Breast epithelium (tissue), 4 donors: ENCODE results near the gene MYL11. TPM values are rescaled to one million over a fixed set of nuclear protein-coding genes. Genes with fewer than 3 reads are reported as not detected.
"Not testable (repeated sequence)": the region's sequence is repeated elsewhere in the genome, so short reads cannot be mapped to it uniquely, and the experiment has no call there.

Experiments used
- DNase-seq, 2 donors: peaks; one replicate each; pipeline ENCODE4 v3.0.0-alpha.2; 2019; ENCODE audit warnings: low spot score in 2 of 2
- H3K27ac ChIP-seq, 2 donors: fragments of 200-600 bp; sonication (generic) in 1 of 2; one replicate each; pipeline ENCODE4 v1.5.1; 2016 to 2019; ENCODE audit warnings: mild to moderate bottlenecking in 1 of 2
- H3K27me3 ChIP-seq, 2 donors: fragments of 200-600 bp; sonication (generic) in 1 of 2; one replicate each; pipeline versions ENCODE4 v1.5.1 to v1.6.0; 2017 to 2019; ENCODE audit warnings: control low read depth in 1 of 2, mild to moderate bottlenecking in 1 of 2
- H3K36me3 ChIP-seq: fragments of 200-600 bp; one replicate; pipeline ENCODE4 v1.5.1; 2019
- H3K4me1 ChIP-seq, 2 donors: fragments of 200-600 bp; sonication (generic); one replicate each; pipeline ENCODE4 v1.5.1; 2016 to 2019; ENCODE audit warnings: control low read depth in 1 of 2
- H3K4me3 ChIP-seq, 3 donors: fragments of 200-600 bp; sonication (generic); 1 replicate in 2 of 3; 2 replicates in 1 of 3; pipeline ENCODE4 v1.5.1; 2016 to 2019; ENCODE audit warnings: mild to moderate bottlenecking in 3 of 3, moderate library complexity in 2 of 3
- H3K9me3 ChIP-seq, 2 donors: fragments of 200-600 bp; sonication (generic) in 1 of 2; one replicate each; pipeline ENCODE4 v1.5.1; 2016 to 2019; ENCODE audit warnings: control low read depth in 1 of 2
- POLR2A ChIP-seq: fragments of 450-650 bp; IDR thresholded peaks from one replicate; pipeline ENCODE4 v1.6.1; 2016; ENCODE audit warnings: antibody characterized with exemption, mild to moderate bottlenecking, moderate library complexity
- POLR2AphosphoS5 ChIP-seq, 3 donors: sonication (generic); formaldehyde crosslinking; IDR thresholded peaks; one replicate each; pipeline ENCODE4 v1.6.1; 2017; ENCODE audit warnings: antibody characterized with exemption in 3 of 3
- intact Hi-C: fragments of 100-400 bp; cut with DNase I; formaldehyde crosslinking; loops from one replicate; pipeline ENCODE4 v1.15.1; 2023; ENCODE audit warnings: low total_unique reads
- total RNA-seq, 3 donors: library from RNA; depleted of rRNA; stranded (reverse); fragments of >200 nt; gene quantifications; one replicate each; pipeline ENCODE4 v1.1.0, GENCODE V29; 2016
- TF ChIP-seq, protein P1 (sequence below), 3 donors: fragments of 450-650 bp; IDR thresholded peaks; one replicate each; pipeline ENCODE4 v1.5.1; 2016 to 2017; ENCODE audit warnings: antibody characterized with exemption in 3 of 3, mild to moderate bottlenecking in 3 of 3, moderate library complexity in 3 of 3

MYL11 gene
- total RNA-seq, 3 donors from 2014 or later = not detected

DNA sequence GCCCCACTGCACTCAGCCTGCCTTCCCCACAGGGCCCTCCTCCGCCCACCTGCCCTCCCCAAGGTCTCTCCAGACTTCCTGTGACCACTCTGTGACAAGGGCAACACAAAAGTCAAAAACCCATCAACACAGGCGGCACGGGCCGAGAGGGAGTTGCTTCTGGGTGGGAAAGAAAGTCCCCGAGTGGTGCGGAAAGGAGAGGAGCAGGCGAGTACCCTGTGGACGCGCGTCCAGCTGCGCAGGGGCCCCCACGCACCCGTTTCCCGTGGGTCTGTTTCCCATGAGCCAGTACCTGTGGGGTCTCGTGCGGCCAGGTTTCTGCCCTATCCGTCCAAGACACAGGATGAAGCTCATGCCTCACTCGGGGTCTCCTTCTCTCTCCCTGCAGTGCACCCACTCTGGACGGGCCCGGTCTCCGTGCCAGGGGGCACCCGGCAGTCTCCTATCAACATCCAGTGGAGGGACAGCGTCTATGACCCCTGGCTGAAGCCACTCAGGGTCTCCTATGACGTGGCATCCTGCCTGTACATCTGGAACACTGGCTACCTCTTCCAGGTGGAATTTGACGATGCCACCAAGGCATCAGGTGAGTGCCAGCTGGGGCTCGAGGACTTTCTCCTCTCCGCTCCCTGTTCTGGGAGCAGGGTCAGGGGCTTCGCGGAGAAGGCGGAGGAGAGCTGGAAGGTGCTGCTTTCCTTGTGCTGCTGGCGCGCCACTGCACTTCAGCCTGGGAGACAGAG, 31.7 kb upstream of the MYL11 start:
- Histone ChIP-seq H3K27ac (no peak overlapping the region), H3K9me3 (no peaks in the 10 kb centered on the region), H3K4me3 (no peak overlapping the region), H3K27me3 (no peaks in the 10 kb centered on the region), H3K4me1 (no peaks in the 10 kb centered on the region), H3K36me3 (no peaks in the 10 kb centered on the region)
- DNase-seq = no peak
- intact Hi-C loops = no loop called here
- TF ChIP-seq, protein P1, sequence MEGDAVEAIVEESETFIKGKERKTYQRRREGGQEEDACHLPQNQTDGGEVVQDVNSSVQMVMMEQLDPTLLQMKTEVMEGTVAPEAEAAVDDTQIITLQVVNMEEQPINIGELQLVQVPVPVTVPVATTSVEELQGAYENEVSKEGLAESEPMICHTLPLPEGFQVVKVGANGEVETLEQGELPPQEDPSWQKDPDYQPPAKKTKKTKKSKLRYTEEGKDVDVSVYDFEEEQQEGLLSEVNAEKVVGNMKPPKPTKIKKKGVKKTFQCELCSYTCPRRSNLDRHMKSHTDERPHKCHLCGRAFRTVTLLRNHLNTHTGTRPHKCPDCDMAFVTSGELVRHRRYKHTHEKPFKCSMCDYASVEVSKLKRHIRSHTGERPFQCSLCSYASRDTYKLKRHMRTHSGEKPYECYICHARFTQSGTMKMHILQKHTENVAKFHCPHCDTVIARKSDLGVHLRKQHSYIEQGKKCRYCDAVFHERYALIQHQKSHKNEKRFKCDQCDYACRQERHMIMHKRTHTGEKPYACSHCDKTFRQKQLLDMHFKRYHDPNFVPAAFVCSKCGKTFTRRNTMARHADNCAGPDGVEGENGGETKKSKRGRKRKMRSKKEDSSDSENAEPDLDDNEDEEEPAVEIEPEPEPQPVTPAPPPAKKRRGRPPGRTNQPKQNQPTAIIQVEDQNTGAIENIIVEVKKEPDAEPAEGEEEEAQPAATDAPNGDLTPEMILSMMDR (IDR thresholded peaks at IDR 0.05) = no peak
- TF ChIP-seq POLR2A (no peak), POLR2AphosphoS5 (IDR thresholded peaks at IDR 0.05) (no peak)

DNA sequence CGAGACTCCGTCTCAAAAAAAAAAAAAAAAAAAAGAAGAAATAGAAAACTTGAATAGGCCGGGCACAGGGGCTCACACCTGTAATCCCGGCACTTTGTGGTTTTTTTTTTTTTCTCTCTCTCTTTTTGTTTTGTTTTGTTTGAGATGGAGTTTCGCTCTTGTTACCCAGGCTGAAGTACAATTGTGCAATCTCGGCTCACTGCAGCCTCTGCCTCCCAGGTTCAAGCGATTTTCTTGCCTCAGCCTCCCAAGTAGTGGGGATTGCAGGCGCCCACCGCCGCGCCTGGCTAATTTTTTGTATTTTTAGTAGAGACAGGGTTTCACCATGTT, 31.1 kb upstream of the MYL11 start:
- intact Hi-C loops = not testable (repeated sequence)

DNA sequence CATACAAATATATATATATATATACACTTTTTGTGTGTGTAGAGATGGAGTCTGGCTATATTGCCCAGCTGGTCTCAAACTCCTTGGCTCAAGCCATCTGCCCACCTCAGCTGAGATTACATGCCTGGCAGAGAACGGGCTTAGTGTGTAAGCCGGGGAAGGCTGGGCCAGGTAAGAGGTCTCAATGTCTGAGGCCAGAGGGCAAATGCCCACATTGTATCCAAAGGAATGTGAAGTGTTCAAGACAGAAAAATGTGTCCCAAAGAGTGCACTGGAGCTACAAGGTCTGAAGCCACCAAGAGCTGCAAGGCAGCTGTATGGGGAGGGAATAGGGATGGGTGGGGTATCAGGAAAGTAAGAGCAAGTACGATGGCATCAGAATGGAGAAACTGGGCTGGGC, 28.3 kb upstream of the MYL11 start:
- H3K4me1 ChIP-seq = no peaks in the 10 kb centered on the region

More for the DNA sequence above, 31.1 kb upstream of the MYL11 start:
- not testable (repeated sequence) for DNase-seq, H3K36me3 ChIP-seq, H3K9me3 ChIP-seq, H3K4me1 ChIP-seq, H3K27ac ChIP-seq, H3K27me3 ChIP-seq, H3K4me3 ChIP-seq

DNA sequence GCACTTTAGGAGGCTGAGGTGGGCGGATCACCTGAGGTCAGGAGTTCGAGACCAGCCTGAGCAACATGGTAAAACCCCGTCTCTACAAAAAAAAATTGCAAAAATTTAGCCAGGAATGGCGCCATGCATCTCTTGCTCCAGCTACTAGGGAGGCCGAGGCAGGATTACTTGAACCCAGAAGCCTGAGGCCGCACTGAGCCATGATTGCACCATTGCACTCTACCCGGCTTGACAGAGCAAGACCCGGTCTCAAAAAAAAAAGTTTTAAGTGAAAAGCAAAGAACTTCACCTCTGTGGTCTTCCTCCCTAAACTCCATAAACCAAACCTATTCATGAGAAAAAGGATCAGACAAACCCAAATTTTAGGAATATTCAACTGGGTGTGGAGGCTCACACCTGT, 26.5 kb upstream of the MYL11 start:
- intact Hi-C loops = no loop called here
- DNase-seq = no peak
- Histone ChIP-seq H3K4me3 (no peak overlapping the region), H3K27ac (no peak overlapping the region), H3K9me3 (no peaks in the 10 kb centered on the region), H3K4me1 (peaks cover 0 to 11% of the 10 kb centered on the region in 2 donors), H3K27me3 (no peaks in the 10 kb centered on the region), H3K36me3 (no peaks in the 10 kb centered on the region)
- no peak for TF ChIP-seq POLR2AphosphoS5 (IDR thresholded peaks at IDR 0.05)
- TF ChIP-seq, protein P1 (IDR thresholded peaks at IDR 0.05) = no peak
- TF ChIP-seq POLR2A = no peak

More for the DNA sequence above, 28.3 kb upstream of the MYL11 start:
- no peaks in the 10 kb centered on the region for H3K27me3 ChIP-seq
- no peak overlapping the region for H3K27ac ChIP-seq
- TF ChIP-seq POLR2AphosphoS5 (IDR thresholded peaks at IDR 0.05) = no peak
- TF ChIP-seq, protein P1 (IDR thresholded peaks at IDR 0.05) = no peak
- no peak for TF ChIP-seq POLR2A
- no peak overlapping the region for H3K4me3 ChIP-seq
- intact Hi-C loops = no loop called here
- DNase-seq = no peak
- H3K9me3 ChIP-seq = no peaks in the 10 kb centered on the region
- no peaks in the 10 kb centered on the region for H3K36me3 ChIP-seq

DNA sequence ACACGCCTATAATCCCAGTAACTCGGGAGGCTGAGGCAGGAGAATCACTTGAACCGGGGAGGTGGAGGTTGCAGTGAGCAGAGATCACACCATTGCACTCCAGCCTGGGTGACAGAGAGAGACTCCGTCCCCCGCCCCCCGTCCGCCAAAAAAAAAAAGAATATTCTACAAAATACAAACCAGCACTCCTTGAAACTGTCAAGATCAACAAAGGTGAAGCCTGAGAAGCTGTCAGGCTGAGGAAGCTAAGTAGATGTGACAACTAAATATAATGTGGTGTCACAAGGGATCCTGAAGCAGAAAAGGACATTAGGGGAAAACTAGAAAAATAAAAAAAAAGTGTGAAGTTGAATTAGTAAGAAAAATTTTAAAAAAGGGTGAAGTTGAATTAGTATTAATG, 25.7 kb upstream of the MYL11 start:
- TF ChIP-seq POLR2A (no peak), POLR2AphosphoS5 (IDR thresholded peaks at IDR 0.05) (no peak)
- TF ChIP-seq, protein P1 (IDR thresholded peaks at IDR 0.05) = no peak
- Histone ChIP-seq H3K4me1 (peaks cover 2 to 14% of the 10 kb centered on the region in 2 donors), H3K4me3 (no peak overlapping the region), H3K9me3 (no peaks in the 10 kb centered on the region), H3K27me3 (no peaks in the 10 kb centered on the region), H3K36me3 (no peaks in the 10 kb centered on the region), H3K27ac (no peak overlapping the region)
- intact Hi-C loops = no loop called here
- DNase-seq = no peak
